PC-3 (cell line): ENCODE measurements around the gene SHF. TPM values are rescaled to one million over a fixed set of nuclear protein-coding genes. Genes with fewer than 3 reads are reported as not detected.

Experiments
- ATAC-seq: fragments of 200-7000 bp; cut with Tn5 transposase; 2 replicates; pipeline ENCODE4 v1.9.1; 2020; ENCODE audit warnings: mild to moderate bottlenecking, moderate library complexity
- BruUV-seq: library from RNA; stranded (reverse); fragments of 400-500 nt; replicated peaks from 2 replicates; lab custom pipeline; 2021; lab: Mats Ljungman, UMichigan
- CTCF ChIA-PET: fragments of 300-600 bp; sonication (Branson Sonifier 250); formaldehyde crosslinking; loops from one replicate; lab custom pipeline; 2022; ENCODE audit warnings: antibody characterized with exemption; lab: Charles Lee
- POLR2A ChIA-PET: fragments of 300-600 bp; sonication (Branson Sonifier 250); formaldehyde crosslinking; loops from one replicate; lab custom pipeline; 2022; ENCODE audit warnings: antibody characterized with exemption; ENCODE audit not compliant: unreplicated experiment; lab: Charles Lee
- DNase-seq: peaks from one replicate; pipeline ENCODE4 v3.0.0-alpha.2; 2015
- H2AFZ ChIP-seq: fragments of 300-600 bp; sonication (generic); 2 replicates; pipeline ENCODE4 v1.6.0; 2016; ENCODE audit warnings: antibody characterized with exemption, low read length
- H3F3A ChIP-seq: fragments of 300-600 bp; sonication (generic); one replicate; pipeline ENCODE4 v1.6.0; 2017; ENCODE audit warnings: antibody characterized with exemption, low read length, control low read depth, mild to moderate bottlenecking; ENCODE audit not compliant: unreplicated experiment
- H3K27ac ChIP-seq: fragments of 300-600 bp; sonication (generic); 2 replicates; pipeline ENCODE4 v1.5.1; 2016; ENCODE audit warnings: mild to moderate bottlenecking, low read length
- H3K27me3 ChIP-seq: fragments of 300-600 bp; sonication (generic); 2 replicates; pipeline ENCODE4 v1.6.1; 2016; ENCODE audit warnings: low read length, mixed read lengths
- H3K36me3 ChIP-seq: fragments of 300-600 bp; sonication (generic); 2 replicates; pipeline ENCODE4 v1.6.1; 2016; ENCODE audit warnings: low read depth, mixed run types, low read length, mixed read lengths
- H3K4me1 ChIP-seq: fragments of 300-600 bp; sonication (generic); 2 replicates; pipeline ENCODE4 v1.5.1; 2016; ENCODE audit warnings: low read length; ENCODE audit not compliant: insufficient read depth
- H3K4me2 ChIP-seq: fragments of 300-600 bp; sonication (generic); 2 replicates; pipeline ENCODE4 v1.6.0; 2016; ENCODE audit warnings: low read length
- H3K4me3 ChIP-seq: fragments of 300-600 bp; sonication (generic); 2 replicates; pipeline ENCODE4 v1.5.1; 2016; ENCODE audit warnings: mild to moderate bottlenecking, low read length, mixed read lengths
- H3K79me2 ChIP-seq: fragments of 300-600 bp; sonication (generic); 2 replicates; pipeline ENCODE4 v1.6.1; 2017; ENCODE audit warnings: low read length, mixed read lengths
- H3K9ac ChIP-seq: fragments of 300-600 bp; sonication (generic); 2 replicates; pipeline ENCODE4 v1.6.0; 2016; ENCODE audit warnings: mild to moderate bottlenecking, low read length
- H3K9me2 ChIP-seq: fragments of 300-600 bp; sonication (generic); replicated peaks from 2 replicates; pipeline ENCODE4 v1.6.1; 2016; ENCODE audit warnings: mixed run types, low read length, mixed read lengths
- H3K9me3 ChIP-seq: fragments of 300-600 bp; sonication (generic); 2 replicates; pipeline ENCODE4 v1.6.1; 2016; ENCODE audit warnings: low read length, mixed read lengths
- H4K20me1 ChIP-seq: fragments of 300-600 bp; sonication (generic); 2 replicates; pipeline ENCODE4 v1.6.1; 2016; ENCODE audit warnings: low read length, mixed read lengths
- CTCF ChIP-seq: fragments of 300-600 bp; sonication (generic); conservative IDR thresholded peaks from 2 replicates; pipeline ENCODE4 v1.5.1; 2017; ENCODE audit warnings: antibody characterized with exemption, low read depth, mild to moderate bottlenecking, low read length
- EZH2 ChIP-seq: fragments of 300-600 bp; sonication (generic); IDR thresholded peaks from one replicate; pipeline ENCODE4 v1.6.1; 2017; ENCODE audit warnings: antibody characterized with exemption, mild to moderate bottlenecking, low read length; ENCODE audit not compliant: unreplicated experiment
- EZH2phosphoT487 ChIP-seq: fragments of 300-600 bp; sonication (generic); IDR thresholded peaks from 2 replicates; pipeline ENCODE4 v1.6.1; 2018; ENCODE audit warnings: mild to moderate bottlenecking, antibody characterized with exemption, low read length, borderline replicate concordance
- intact Hi-C: fragments of 100-400 bp; cut with micrococcal nuclease; formaldehyde crosslinking; loops from 2 replicates; pipeline ENCODE4 v1.9.0; 2023
- total RNA-seq: library from RNA; depleted of rRNA; stranded (reverse); fragments of >200 nt; gene quantifications from 2 replicates; pipeline ENCODE4 v1.2.3, GENCODE V29; 2014

The SHF gene
- total RNA-seq, 1 experiment from 2014 or later = 1.2 TPM

GRCh38 chr15:45180648-45181436 is 6.9 kb downstream of the SHF start:
- no peaks in the 10 kb centered on the region for H3K9me2 ChIP-seq
- H3K27ac ChIP-seq = no peak overlapping the region
- peak overlapping the region; percentile 22; the same call in 1 of the 2 replicates for H3K4me2 ChIP-seq
- H3K9me3 ChIP-seq = no peaks in the 10 kb centered on the region
- no peaks in the 10 kb centered on the region for H3K79me2 ChIP-seq
- H4K20me1 ChIP-seq = no peaks in the 10 kb centered on the region
- TF ChIP-seq EZH2phosphoT487 = no peak
- TF ChIP-seq CTCF = no peak
- no peak for TF ChIP-seq EZH2
- ChIA-PET POLR2A (interaction anchor here (0.6 kb wide), 1 partner anchor 189 kb away, joined by 3 read pairs; no protein-coding TSS in a partner anchor), CTCF (interaction anchor here (1.0 kb wide), 1 partner anchor 63 kb away, joined by 3 read pairs; no protein-coding TSS in a partner anchor)
- H3K4me1 ChIP-seq = peaks cover 18% of the 10 kb centered on the region
- H3K4me3 ChIP-seq = no peak overlapping the region
- no peaks in the 10 kb centered on the region for H3F3A ChIP-seq
- DNase-seq (no peak), ATAC-seq (no peak; the same call in 1 of the 2 replicates)
- H2AFZ ChIP-seq = no peak overlapping the region
- intact Hi-C loops = no loop called here
- H3K27me3 ChIP-seq = no peaks in the 10 kb centered on the region
- H3K36me3 ChIP-seq = no peaks in the 10 kb centered on the region
- BruUV-seq = no TSS peak
- no peak overlapping the region for H3K9ac ChIP-seq

- H3K27ac ChIP-seq = no peak overlapping the region
- no peak overlapping the region for H3K9ac ChIP-seq
- no peaks in the 10 kb centered on the region for H3K36me3 ChIP-seq
- TF ChIP-seq EZH2phosphoT487 = no peak
- no peak for TF ChIP-seq EZH2
- no peak for TF ChIP-seq CTCF
- no peaks in the 10 kb centered on the region for H3K79me2 ChIP-seq
- ATAC-seq (peak; percentile 77), DNase-seq (peak; percentile 51)
- CTCF ChIA-PET = interaction anchor here (0.6 to 1.0 kb wide), 3 partner anchors 17 to 229 kb away, joined by 3 to 5 read pairs (median 3); no protein-coding TSS in a partner anchor
- peak overlapping the region; percentile 22; the same call in 1 of the 2 replicates for H3K4me2 ChIP-seq
- no peak overlapping the region for H3K4me3 ChIP-seq
- H4K20me1 ChIP-seq = no peaks in the 10 kb centered on the region
- BruUV-seq = no TSS peak
- H3K9me2 ChIP-seq = no peaks in the 10 kb centered on the region
- no peaks in the 10 kb centered on the region for H3K9me3 ChIP-seq
- no peaks in the 10 kb centered on the region for H3K27me3 ChIP-seq
- peaks cover 18% of the 10 kb centered on the region for H3K4me1 ChIP-seq
- no peak overlapping the region for H2AFZ ChIP-seq
- intact Hi-C loops = no loop called here
- POLR2A ChIA-PET = interaction anchor here (0.6 kb wide), 1 partner anchor 189 kb away, joined by 3 read pairs; no protein-coding TSS in a partner anchor
- no peaks in the 10 kb centered on the region for H3F3A ChIP-seq
Measured at GRCh38 chr15:45180201-45180600, 7.6 kb downstream of the SHF start.
